Measurements from ENCODE around the gene ANKRD24. TPM values are rescaled to one million over a fixed set of nuclear protein-coding genes. Genes with fewer than 3 reads are reported as not detected.
A peak's percentile ranks its signal among the peaks of the same experiment; 100 is the strongest.
"Not testable (repeated sequence)": the region's sequence is repeated elsewhere in the genome, so short reads cannot be mapped to it uniquely, and the experiment has no call there.

The ANKRD24 gene
- polyA plus RNA-seq, 1 of the 3 experiments (the other 2 are of a cell fraction) = 0.87 TPM

- ChIA-PET CTCF (interaction anchor here (0.8 to 3.2 kb wide), 6 partner anchors 9 to 54 kb away, joined by 3 to 38 read pairs (median 3); no protein-coding TSS in a partner anchor), POLR2A (no interaction called here)
- Histone ChIP-seq H3F3A (replicated peaks; ENCODE audit: insufficient read depth) (no peaks in the 10 kb centered on the region), H3K4me3 (ENCODE audit: low read depth in 2 of 2, low read length in 1 of 2) (no peak overlapping the region), H3K27ac (ENCODE audit: low read depth in 2 of 2, low read length in 1 of 2) (no peak overlapping the region), H3K36me3 (replicated peaks in 1 of 2; ENCODE audit: control insufficient read depth in 1 of 2, insufficient read depth in 2 of 2, low read length in 1 of 2) (no peaks in the 10 kb centered on the region), H3K4me1 (ENCODE audit: control insufficient read depth in 1 of 2, insufficient read depth in 2 of 2, low read depth in 1 of 2, low read length in 1 of 2) (no peaks in the 10 kb centered on the region), H3K27me3 (ENCODE audit: insufficient read depth) (peaks cover 20% of the 10 kb centered on the region), H3K79me2 (ENCODE audit: insufficient read depth) (no peaks in the 10 kb centered on the region), H3K9me2 (no peaks in the 10 kb centered on the region), H3K4me2 (no peak overlapping the region), H2AFZ (ENCODE audit: low read depth) (no peak overlapping the region), H4K20me1 (ENCODE audit: insufficient read depth) (no peaks in the 10 kb centered on the region), H3K9ac (no peak overlapping the region), H3K9me3 (no peaks in the 10 kb centered on the region)
- 45% methylated on average over 13 of the region's 21 CpGs for WGBS (ENCODE audit: low lambda C conversion rate)
- DNase-seq = no peak
- no peak for TF ChIP-seq IRF3 (IDR thresholded peaks at IDR 0.05; ENCODE audit: low read depth, low read length)
- TF ChIP-seq RAD21 (IDR thresholded peaks at IDR 0.05; ENCODE audit: low read length) = no peak
- TF ChIP-seq CHD2 (IDR thresholded peaks at IDR 0.05; ENCODE audit: low read length, partially characterized antibody) = no peak
- no peak for TF ChIP-seq POLR2AphosphoS5 (IDR thresholded peaks at IDR 0.05; ENCODE audit: low read depth, low read length)
- no peak for TF ChIP-seq FOSL2 (IDR thresholded peaks at IDR 0.05; ENCODE audit: borderline replicate concordance, low read depth)
- no peak for TF ChIP-seq CTCF (IDR thresholded peaks at IDR 0.05)
- TF ChIP-seq USF2 (IDR thresholded peaks at IDR 0.05; ENCODE audit: borderline replicate concordance, low read depth, low read length) = no peak
- TF ChIP-seq NRF1 (IDR thresholded peaks at IDR 0.05; ENCODE audit: low read depth, low read length) = no peak
- no peak for TF ChIP-seq MAX (IDR thresholded peaks at IDR 0.05; ENCODE audit: low read depth)
Measured at GRCh38 chr19:4154571-4155312, 27.7 kb upstream of the ANKRD24 start.

- 33% methylated on average over 5 of the region's 6 CpGs for WGBS (ENCODE audit: low lambda C conversion rate)
- no peak overlapping the region for H3K27ac ChIP-seq (ENCODE audit: low read depth in 2 of 2, low read length in 1 of 2)
- TF ChIP-seq GATA2 (CRISPR knock-in tag; IDR thresholded peaks at IDR 0.05) = no peak
Measured at GRCh38 chr19:4157164-4157563, 25.3 kb upstream of the ANKRD24 start.

GRCh38 chr19:4157971-4158370 lies 24.5 kb upstream of the ANKRD24 start:
- 47% methylated on average over 8 of the region's 8 CpGs for WGBS (ENCODE audit: low lambda C conversion rate)
- H3K4me1 ChIP-seq (ENCODE audit: control insufficient read depth in 1 of 2, insufficient read depth in 2 of 2, low read depth in 1 of 2, low read length in 1 of 2); H3K9me2 ChIP-seq; H3F3A ChIP-seq (replicated peaks; ENCODE audit: insufficient read depth); H3K9me3 ChIP-seq; H3K4me3 ChIP-seq (ENCODE audit: low read depth in 2 of 2, low read length in 1 of 2); H3K4me2 ChIP-seq; H2AFZ ChIP-seq (ENCODE audit: low read depth); H3K79me2 ChIP-seq (ENCODE audit: insufficient read depth); H4K20me1 ChIP-seq (ENCODE audit: insufficient read depth); H3K27ac ChIP-seq (ENCODE audit: low read depth in 2 of 2, low read length in 1 of 2); H3K36me3 ChIP-seq (replicated peaks in 1 of 2; ENCODE audit: control insufficient read depth in 1 of 2, insufficient read depth in 2 of 2, low read length in 1 of 2); H3K9ac ChIP-seq: not testable (repeated sequence)
- peaks cover 44% of the 10 kb centered on the region for H3K27me3 ChIP-seq (ENCODE audit: insufficient read depth)
- peak; percentile 3 for DNase-seq
- POLR2A ChIA-PET = interaction anchor here (0.5 kb wide), 1 partner anchor 224 kb away, joined by 3 read pairs; no protein-coding TSS in a partner anchor
- CTCF ChIA-PET = interaction anchor here (1.6 to 3.3 kb wide), 2 partner anchors 10 to 17 kb away, joined by 6 to 16 read pairs; no protein-coding TSS in a partner anchor

More at GRCh38 chr19:4157164-4157563, 25.3 kb upstream of the ANKRD24 start:
- Histone ChIP-seq H3F3A (replicated peaks; ENCODE audit: insufficient read depth) (no peaks in the 10 kb centered on the region), H3K9ac (no peak overlapping the region), H3K4me3 (ENCODE audit: low read depth in 2 of 2, low read length in 1 of 2) (no peak overlapping the region), H3K36me3 (replicated peaks in 1 of 2; ENCODE audit: control insufficient read depth in 1 of 2, insufficient read depth in 2 of 2, low read length in 1 of 2) (no peaks in the 10 kb centered on the region), H3K79me2 (ENCODE audit: insufficient read depth) (no peaks in the 10 kb centered on the region), H2AFZ (ENCODE audit: low read depth) (no peak overlapping the region), H3K27me3 (ENCODE audit: insufficient read depth) (peaks cover 36% of the 10 kb centered on the region), H3K4me1 (ENCODE audit: control insufficient read depth in 1 of 2, insufficient read depth in 2 of 2, low read depth in 1 of 2, low read length in 1 of 2) (no peaks in the 10 kb centered on the region), H3K9me2 (no peaks in the 10 kb centered on the region), H4K20me1 (ENCODE audit: insufficient read depth) (no peaks in the 10 kb centered on the region), H3K9me3 (no peaks in the 10 kb centered on the region), H3K4me2 (no peak overlapping the region)
- CTCF ChIA-PET = interaction anchor here (1.0 to 3.3 kb wide), 4 partner anchors 11 to 47 kb away, joined by 3 to 16 read pairs (median 5); no protein-coding TSS in a partner anchor
- POLR2A ChIA-PET = no interaction called here
- peak; percentile 9 for DNase-seq

Measured in SK-N-SH (cell line).